ENCODE data around the gene ITGA6. TPM values are rescaled to one million over a fixed set of nuclear protein-coding genes. Genes with fewer than 3 reads are reported as not detected.

Gene ITGA6
- total RNA-seq, result 10 to 100 TPM; 55.7 to 77.6 TPM

DNA sequence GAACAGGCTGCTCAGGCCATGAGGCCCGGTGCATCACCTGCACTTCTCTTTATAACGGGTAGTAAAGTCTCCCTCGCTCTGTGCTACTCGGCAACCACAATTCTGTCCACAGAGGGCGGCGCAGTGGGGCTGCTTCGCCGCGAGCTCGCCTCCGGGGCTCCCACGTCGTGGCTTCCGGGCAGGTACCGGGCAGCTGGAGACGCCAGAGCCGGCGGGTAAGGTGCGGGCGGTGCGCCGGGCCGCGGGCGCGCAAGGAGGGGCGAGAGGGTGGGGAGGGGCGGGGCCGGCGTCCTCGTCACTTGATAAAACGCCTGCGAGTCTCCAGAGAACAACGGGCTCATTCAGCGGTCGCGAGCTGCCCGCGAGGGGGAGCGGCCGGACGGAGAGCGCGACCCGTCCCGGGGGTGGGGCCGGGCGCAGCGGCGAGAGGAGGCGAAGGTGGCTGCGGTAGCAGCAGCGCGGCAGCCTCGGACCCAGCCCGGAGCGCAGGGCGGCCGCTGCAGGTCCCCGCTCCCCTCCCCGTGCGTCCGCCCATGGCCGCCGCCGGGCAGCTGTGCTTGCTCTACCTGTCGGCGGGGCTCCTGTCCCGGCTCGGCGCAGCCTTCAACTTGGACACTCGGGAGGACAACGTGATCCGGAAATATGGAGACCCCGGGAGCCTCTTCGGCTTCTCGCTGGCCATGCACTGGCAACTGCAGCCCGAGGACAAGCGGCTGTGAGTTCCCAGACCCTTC lies at the start of gene ITGA6:
ITGA6 (plus strand) TSS at position 331 of the 734 bp plus-strand sequence.

Other genes starting within 250 kb of the ITGA6 start
- 1 to 10 TPM; 3.7 to 4.1 TPM for gene PDK1, start 128.5 kb downstream of the ITGA6 start, total RNA-seq